ENCODE data around the gene BANP. TPM values are rescaled to one million over a fixed set of nuclear protein-coding genes. Genes with fewer than 3 reads are reported as not detected.

The BANP gene
- total and polyA plus RNA-seq, 2 of the 8 experiments (the other 6 are each of a cell fraction or from before 2014, with no cell fraction given): 25.8 to 39.8 TPM

- Histone ChIP-seq H3K79me1 (ENCODE audit: low read depth, low read length) (peaks cover 10% of the 10 kb centered on the region; the same call in 1 of the 2 replicates), H2AFZ (ENCODE audit: low read length) (no peak overlapping the region), H3K9me3 (ENCODE audit: insufficient read depth in 2 of 2, low read depth in 1 of 2, low read length in 1 of 2) (no peaks in the 10 kb centered on the region), H3K79me2 (ENCODE audit: control insufficient read depth in 1 of 2, insufficient read depth in 2 of 2, low read length in 2 of 2) (peaks cover 0 to 7% of the 10 kb centered on the region in 2 experiments; a peak in 1 of 4 replicates), H2BK5ac (ENCODE audit: low read depth, low read length) (no peak overlapping the region), H3K36me3 (ENCODE audit: control insufficient read depth in 2 of 4, insufficient read depth in 4 of 4, low read length in 3 of 4) (no peaks in the 10 kb centered on the region), H3K4ac (replicated peaks; ENCODE audit: insufficient read length, low read depth, low read length) (no peak overlapping the region), H3K56ac (replicated peaks; ENCODE audit: insufficient read length, low read depth, low read length) (no peak overlapping the region), H3K18ac (ENCODE audit: extremely low read depth, low read length) (no peak overlapping the region), H3K4me3 (ENCODE audit: extremely low read depth in 1 of 4, insufficient read depth in 2 of 4, low read depth in 3 of 4, low read length in 4 of 4) (no peak overlapping the region), H3K4me1 (replicated peaks in 1 of 4; ENCODE audit: control insufficient read depth in 3 of 4, insufficient read depth in 4 of 4, low read length in 3 of 4) (peaks cover 0 to 4% (median 2%) of the 10 kb centered on the region in 4 experiments; a peak in 1 of 7 replicates), H4K20me1 (replicated peaks in 1 of 2; ENCODE audit: control insufficient read depth in 1 of 2, insufficient read depth in 2 of 2, low read length in 2 of 2) (peaks cover 3 to 6% of the 10 kb centered on the region in 2 experiments), H2BK15ac (ENCODE audit: low read length) (no peak overlapping the region), H2BK20ac (ENCODE audit: low read length) (no peak overlapping the region), H2BK12ac (ENCODE audit: low read depth, low read length) (no peak overlapping the region), H2AK5ac (ENCODE audit: low read depth, low read length) (no peak overlapping the region), H3K23ac (ENCODE audit: insufficient read length) (no peak overlapping the region), H3K4me2 (ENCODE audit: insufficient read depth in 1 of 2, low read depth in 2 of 2, low read length in 2 of 2) (no peak overlapping the region), H3K9ac (replicated peaks in 1 of 4; ENCODE audit: extremely low read depth in 1 of 4, low read depth in 3 of 4, low read length in 3 of 4) (no peak overlapping the region), H2BK120ac (replicated peaks; ENCODE audit: low read depth, low read length) (no peak overlapping the region), H3K14ac (ENCODE audit: insufficient read length) (no peak overlapping the region), H4K8ac (ENCODE audit: extremely low read depth, insufficient read depth, low read length) (no peak overlapping the region), H4K5ac (ENCODE audit: insufficient read length, low read depth, low read length) (no peak overlapping the region), H4K91ac (replicated peaks; ENCODE audit: insufficient read length, low read length) (no peak overlapping the region), H3K27me3 (replicated peaks in 1 of 4; ENCODE audit: control insufficient read depth in 3 of 4, extremely low read depth in 1 of 4, insufficient read depth in 3 of 4, low read length in 3 of 4) (no peaks in the 10 kb centered on the region), H3K27ac (ENCODE audit: low read depth, low read length) (no peak overlapping the region), H3K23me2 (ENCODE audit: low read depth, low read length) (no peaks in the 10 kb centered on the region)
- DNase-seq (ENCODE audit: low read depth in 1 of 2, low spot score in 2 of 2) (no peak), FAIRE-seq (no peak)
- CTCF ChIA-PET (ENCODE audit: partially characterized antibody): interaction anchor here (1.1 kb wide), 1 partner anchor 9 kb away, joined by 4 read pairs; no protein-coding TSS in a partner anchor
- POLR2A ChIA-PET (ENCODE audit: partially characterized antibody): no interaction called here
- TF ChIP-seq CBX5 (IDR thresholded peaks at IDR 0.05; ENCODE audit: low read depth, low read length) (no peak), YY1 (IDR thresholded peaks at IDR 0.05; ENCODE audit: low read depth, low read length) (no peak), MAX (IDR thresholded peaks at IDR 0.05) (no peak), BCL11A (IDR thresholded peaks at IDR 0.05; ENCODE audit: low read depth in 2 of 2, low read length in 2 of 2) (no peak), TCF12 (IDR thresholded peaks at IDR 0.05; ENCODE audit: low read depth, low read length) (no peak), TAF7 (optimal IDR thresholded peaks at IDR 0.05; ENCODE audit: borderline replicate concordance, low read depth, low read length) (no peak), SAP30 (IDR thresholded peaks at IDR 0.05; ENCODE audit: insufficient read depth, insufficient replicate concordance, low read length) (no peak), TEAD4 (IDR thresholded peaks at IDR 0.05; ENCODE audit: low read depth, low read length) (no peak), ASH2L (IDR thresholded peaks at IDR 0.05; ENCODE audit: low read length) (no peak)
- 94% methylated on average over 15 of the region's 17 CpGs; no CpG with 5 or more reads in 1 of the 2 experiments for WGBS, 2 experiments (ENCODE audit: extremely low coverage in 1 of 2, insufficient coverage in 1 of 2, insufficient read length in 1 of 2, insufficient replicate concordance in 2 of 2, low coverage in 1 of 2, low lambda C conversion rate in 2 of 2, missing lambda C conversion rate in 1 of 2)
Observed at GRCh38 chr16:87993901-87994300, 42.7 kb downstream of the BANP start.
